ENCODE data around the gene OR13C5.

The OR13C5 gene

DNA sequence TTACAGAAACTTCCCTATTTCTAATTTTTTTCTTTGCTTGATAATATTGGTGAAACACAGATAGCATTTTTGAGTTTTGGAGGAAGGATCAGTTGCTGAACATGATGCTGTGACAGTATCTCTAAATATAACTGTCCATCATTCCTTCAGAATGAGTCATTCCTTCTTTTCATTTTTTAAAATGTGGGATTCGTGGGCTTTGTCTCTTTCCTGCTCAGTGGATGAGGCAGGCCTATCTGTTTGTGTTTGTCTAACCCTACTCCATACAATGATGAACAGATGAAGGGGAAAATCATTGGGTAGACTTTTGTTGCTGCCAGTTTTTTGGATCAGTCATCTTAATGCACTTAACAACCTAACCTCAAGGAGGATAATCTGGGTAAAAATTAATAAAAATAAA is 46.0 kb downstream of the OR13C5 start:
- DNase-seq (ENCODE audit: low read depth in 1 of 2, low spot score in 1 of 2), result no peak
